Urinary bladder (tissue), 4 donors: ENCODE results near the gene CUZD1. TPM values are rescaled to one million over a fixed set of nuclear protein-coding genes. Genes with fewer than 3 reads are reported as not detected.
"Not testable (repeated sequence)": the region's sequence is repeated elsewhere in the genome, so short reads cannot be mapped to it uniquely, and the experiment has no call there.

Experiments
- DNase-seq: peaks from one replicate; pipeline ENCODE4 v3.0.0-alpha.2; 2015; ENCODE audit errors: extremely low spot score
- H3K27ac ChIP-seq: one replicate; pipeline ENCODE4 v1.5.1; 2013; ENCODE audit warnings: low read depth, mild to moderate bottlenecking, moderate library complexity
- H3K36me3 ChIP-seq: one replicate; pipeline ENCODE4 v1.6.1; 2013; ENCODE audit warnings: mild to moderate bottlenecking, moderate library complexity; ENCODE audit not compliant: insufficient read depth
- H3K4me1 ChIP-seq: one replicate; pipeline ENCODE4 v1.6.1; 2013; ENCODE audit warnings: mild to moderate bottlenecking, moderate library complexity; ENCODE audit not compliant: insufficient read depth
- H3K4me3 ChIP-seq: one replicate; pipeline ENCODE4 v1.5.1; 2013; ENCODE audit warnings: low read depth, low read length
- WGBS: extraction: QIAGEN DNeasy Blood & Tissue Kit; methylation state at CpG from one replicate; pipeline ENCODE4 v1.1.7; 2013; 5-methylcytosine and 5-hydroxymethylcytosine counted together
- polyA plus RNA-seq: library from polyadenylated mRNA; stranded (reverse); fragments of 200-250 nt; gene quantifications from one replicate; pipeline ENCODE4 v1.2.3, GENCODE V29; 2013
- total RNA-seq: library from RNA; depleted of rRNA; stranded (reverse); fragments of >200 nt; gene quantifications from one replicate; pipeline ENCODE4 v1.2.3, GENCODE V29; 2014
- donor health status: healthy with polysubstance abuse.
- donor health status: healthy.

Gene CUZD1
- total and polyA plus RNA-seq, 2 donors = 0.56 to 0.63 TPM

GRCh38 chr10:122864901-122865300 lies 19.2 kb upstream of the CUZD1 start:
- 97% methylated on average over 1 of the region's 1 CpG for WGBS
- DNase-seq = no peak
- Histone ChIP-seq H3K4me3 (no peak overlapping the region), H3K27ac (no peak overlapping the region), H3K36me3 (no peaks in the 10 kb centered on the region), H3K4me1 (no peaks in the 10 kb centered on the region)

GRCh38 chr10:122864194-122864592 lies 18.5 kb upstream of the CUZD1 start:
- no peak for DNase-seq
- 92% methylated on average over 2 of the region's 2 CpGs for WGBS
- no peaks in the 10 kb centered on the region for H3K36me3 ChIP-seq
- H3K27ac ChIP-seq = no peak overlapping the region
- H3K4me1 ChIP-seq = no peaks in the 10 kb centered on the region
- H3K4me3 ChIP-seq = no peak overlapping the region

GRCh38 chr10:122863216-122864193 lies 17.8 kb upstream of the CUZD1 start:
- 86% methylated on average over 2 of the region's 2 CpGs for WGBS
- Histone ChIP-seq H3K4me1 (no peaks in the 10 kb centered on the region), H3K27ac (no peak overlapping the region), H3K36me3 (no peaks in the 10 kb centered on the region), H3K4me3 (no peak overlapping the region)
- DNase-seq = no peak

- no peak for DNase-seq
- Histone ChIP-seq H3K36me3 (no peaks in the 10 kb centered on the region), H3K4me1 (no peaks in the 10 kb centered on the region), H3K27ac (no peak overlapping the region), H3K4me3 (no peak overlapping the region)
- 47% methylated on average over 1 of the region's 1 CpG for WGBS
These were observed 16.1 kb upstream of the CUZD1 start for GRCh38 chr10:122861711-122862161.

GRCh38 chr10:122859527-122859926 lies 13.9 kb upstream of the CUZD1 start:
- H3K4me3 ChIP-seq = no peak overlapping the region
- 81% methylated on average over 1 of the region's 1 CpG for WGBS
- H3K27ac ChIP-seq = no peak overlapping the region
- no peaks in the 10 kb centered on the region for H3K4me1 ChIP-seq
- no peak for DNase-seq
- no peaks in the 10 kb centered on the region for H3K36me3 ChIP-seq

- 93% methylated on average over 5 of the region's 5 CpGs for WGBS
- not testable (repeated sequence) for H3K27ac ChIP-seq, DNase-seq, H3K4me3 ChIP-seq, H3K4me1 ChIP-seq, H3K36me3 ChIP-seq
These were observed 12.4 kb upstream of the CUZD1 start for GRCh38 chr10:122858042-122858441.

- DNase-seq = no peak
- H3K4me1 ChIP-seq = no peaks in the 10 kb centered on the region
- no peak overlapping the region for H3K4me3 ChIP-seq
- no peak overlapping the region for H3K27ac ChIP-seq
- H3K36me3 ChIP-seq = no peaks in the 10 kb centered on the region
- 85% methylated on average over 1 of the region's 1 CpG for WGBS
These were observed 11.2 kb upstream of the CUZD1 start for GRCh38 chr10:122856902-122857301.

GRCh38 chr10:122855745-122856144 lies 10.1 kb upstream of the CUZD1 start:
- Histone ChIP-seq H3K4me1 (no peaks in the 10 kb centered on the region), H3K36me3 (no peaks in the 10 kb centered on the region), H3K27ac (no peak overlapping the region), H3K4me3 (no peak overlapping the region)
- WGBS = 55% methylated on average over 3 of the region's 3 CpGs
- no peak for DNase-seq

GRCh38 chr10:122854648-122855047 lies 9.0 kb upstream of the CUZD1 start:
- Histone ChIP-seq H3K4me3 (no peak overlapping the region), H3K4me1 (no peaks in the 10 kb centered on the region), H3K36me3 (no peaks in the 10 kb centered on the region), H3K27ac (no peak overlapping the region)
- no peak for DNase-seq
- WGBS = 88% methylated on average over 5 of the region's 5 CpGs

- H3K4me3 ChIP-seq = no peak overlapping the region
- no peaks in the 10 kb centered on the region for H3K36me3 ChIP-seq
- DNase-seq = no peak
- WGBS = 88% methylated on average over 1 of the region's 1 CpG
- no peak overlapping the region for H3K27ac ChIP-seq
- H3K4me1 ChIP-seq = no peaks in the 10 kb centered on the region
These were observed 8.1 kb upstream of the CUZD1 start for GRCh38 chr10:122853665-122854313.

GRCh38 chr10:122852261-122852660 lies 6.6 kb upstream of the CUZD1 start:
- H3K27ac ChIP-seq = no peak overlapping the region
- H3K36me3 ChIP-seq = no peaks in the 10 kb centered on the region
- H3K4me3 ChIP-seq = no peak overlapping the region
- H3K4me1 ChIP-seq = no peaks in the 10 kb centered on the region
- no peak for DNase-seq
- 95% methylated on average over 2 of the region's 2 CpGs for WGBS

- no peak for DNase-seq
- Histone ChIP-seq H3K4me1 (no peaks in the 10 kb centered on the region), H3K4me3 (no peak overlapping the region), H3K27ac (no peak overlapping the region), H3K36me3 (no peaks in the 10 kb centered on the region)
- 64% methylated on average over 5 of the region's 5 CpGs for WGBS
These were observed 5.3 kb upstream of the CUZD1 start for GRCh38 chr10:122850705-122851640.

- Histone ChIP-seq H3K36me3 (no peaks in the 10 kb centered on the region), H3K27ac (no peak overlapping the region), H3K4me3 (no peak overlapping the region), H3K4me1 (no peaks in the 10 kb centered on the region)
- 78% methylated on average over 12 of the region's 12 CpGs for WGBS
- DNase-seq = no peak
These were observed 4.4 kb upstream of the CUZD1 start for GRCh38 chr10:122849900-122850605.
